NCI-H2227 treated with DMSO at 0.1 percent for 48 hours (cell line): ENCODE results near the gene EXOSC6.
"Not testable (repeated sequence)": the region's sequence is repeated elsewhere in the genome, so short reads cannot be mapped to it uniquely, and the experiment has no call there.

Experiments used
- DNase-seq: peaks from one replicate; lab custom pipeline; 2025; lab: John Stamatoyannopoulos, UW

Gene EXOSC6

DNA sequence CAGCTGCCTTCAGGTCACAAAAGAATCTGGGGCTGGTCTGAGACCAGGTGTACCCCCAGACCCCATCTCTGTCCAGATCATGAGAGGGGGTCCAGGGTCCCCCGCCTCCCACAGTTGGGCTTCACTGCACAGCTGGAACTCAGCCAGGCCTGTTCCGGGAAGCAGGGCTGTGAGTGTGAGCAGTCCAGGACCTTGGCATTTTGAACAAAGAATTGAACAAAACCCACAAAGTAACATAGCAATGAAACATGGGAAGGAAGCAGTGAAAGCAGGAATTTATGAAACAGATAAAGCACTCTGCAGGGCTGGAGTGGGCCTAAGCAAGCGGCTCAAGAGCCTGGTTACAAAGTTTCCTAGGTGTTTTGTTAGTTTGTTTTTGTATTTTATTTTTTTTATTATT lies 53.1 kb downstream of the EXOSC6 start:
- not testable (repeated sequence) for DNase-seq

DNA sequence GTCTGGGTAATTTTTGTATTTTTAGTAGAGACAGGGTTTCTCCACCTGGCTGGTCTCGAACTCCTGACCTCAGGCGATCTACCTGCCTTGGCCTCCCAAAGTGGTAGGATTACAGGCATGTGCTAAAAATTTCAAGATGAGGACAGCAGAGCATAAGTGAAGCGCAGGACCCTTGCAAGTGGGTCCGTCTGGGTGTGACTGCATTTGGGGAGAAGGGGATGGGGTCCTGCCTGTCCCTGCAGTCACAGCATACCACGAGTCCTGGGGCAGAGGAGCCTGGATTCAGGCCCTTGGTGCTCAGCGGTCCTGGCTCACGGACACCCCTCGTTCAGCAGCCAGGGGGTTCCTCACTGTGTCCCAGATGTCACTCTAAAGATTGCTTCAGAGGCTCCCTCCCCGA lies 53.5 kb downstream of the EXOSC6 start:
- DNase-seq: not testable (repeated sequence)

DNA sequence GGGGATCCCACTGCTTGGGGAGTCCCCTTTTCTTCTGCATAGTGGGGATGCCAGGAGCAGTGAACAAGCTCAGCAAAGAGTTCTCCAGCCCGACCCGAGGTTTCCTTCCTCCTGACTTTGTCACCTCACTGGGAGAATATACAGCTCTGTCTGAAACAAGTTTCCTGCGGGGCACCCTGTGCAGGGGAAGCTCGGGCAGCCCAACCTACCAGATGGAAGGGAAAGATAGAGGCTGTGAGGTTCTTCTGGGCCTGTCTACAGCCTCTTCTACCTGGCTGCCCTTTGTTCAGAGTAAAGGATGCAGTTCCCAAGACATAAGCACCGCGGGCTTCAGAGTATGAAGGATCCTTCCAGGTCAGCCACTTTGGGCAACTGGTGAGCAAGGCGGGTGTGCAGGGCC lies 54.1 kb downstream of the EXOSC6 start:
- DNase-seq: not testable (repeated sequence)
